Aorta (tissue), 5 donors: Measurements from ENCODE around the gene GHRL. TPM values are rescaled to one million over a fixed set of nuclear protein-coding genes. Genes with fewer than 3 reads are reported as not detected.
A peak's percentile ranks its signal among the peaks of the same experiment; 100 is the strongest.
"Not testable (repeated sequence)": the region's sequence is repeated elsewhere in the genome, so short reads cannot be mapped to it uniquely, and the experiment has no call there.

Experiments used
- ATAC-seq: fragments of 200-7000 bp; cut with Tn5 transposase; one replicate; pipeline ENCODE4 v1.9.1; 2022; ENCODE audit warnings: moderate library complexity; ENCODE audit not compliant: low FRiP score
- DNase-seq, 2 donors: peaks; one replicate each; pipeline ENCODE4 v3.0.0-alpha.2; 2020
- H3K27ac ChIP-seq, 2 donors: one replicate each; pipeline ENCODE4 v1.5.1; 2013; ENCODE audit warnings: low read length in 2 of 2, mild to moderate bottlenecking in 2 of 2, moderate library complexity in 2 of 2, control low read depth in 1 of 2, inconsistent platforms in 1 of 2, low read depth in 1 of 2
- H3K27me3 ChIP-seq, 2 donors: one replicate each; pipeline ENCODE4 v1.6.1; 2013; ENCODE audit warnings: control low read depth in 1 of 2, low read length in 1 of 2, mild to moderate bottlenecking in 1 of 2, moderate library complexity in 1 of 2; ENCODE audit not compliant: insufficient read depth in 2 of 2, control insufficient read depth in 1 of 2
- H3K36me3 ChIP-seq, 2 donors: one replicate each; pipeline ENCODE4 v1.6.1; 2013; ENCODE audit warnings: control low read depth in 1 of 2, low read length in 1 of 2, mild to moderate bottlenecking in 1 of 2; ENCODE audit not compliant: insufficient read depth in 2 of 2, control insufficient read depth in 1 of 2
- H3K4me1 ChIP-seq, 2 donors: one replicate each; pipeline ENCODE4 v1.6.1; 2013; ENCODE audit warnings: low read length in 2 of 2, control low read depth in 1 of 2, mild to moderate bottlenecking in 1 of 2, moderate library complexity in 1 of 2; ENCODE audit not compliant: insufficient read depth in 2 of 2, control insufficient read depth in 1 of 2
- H3K4me3 ChIP-seq, 2 donors: one replicate each; pipeline ENCODE4 v1.5.1; 2013; ENCODE audit warnings: low read length in 2 of 2, control low read depth in 1 of 2, mild to moderate bottlenecking in 1 of 2
- H3K9me3 ChIP-seq: one replicate; pipeline ENCODE4 v1.6.1; 2013; ENCODE audit warnings: mild to moderate bottlenecking, low read length; ENCODE audit not compliant: control insufficient read depth
- WGBS, 2 donors: extraction: QIAGEN DNeasy Blood & Tissue Kit; methylation state at CpG; one replicate each; pipeline ENCODE4 v1.1.7; 2013; 5-methylcytosine and 5-hydroxymethylcytosine counted together
- intact Hi-C, 2 donors: fragments of 100-400 bp; cut with DNase I; formaldehyde crosslinking; loops; one replicate each; pipeline versions ENCODE4 v1.14.2 to v1.15.0; 2022
- polyA plus RNA-seq, 2 donors: library from polyadenylated mRNA; stranded (reverse); fragments of 200-250 nt; gene quantifications; one replicate each; pipeline ENCODE4 v1.2.3, GENCODE V29; 2013
- total RNA-seq, 2 donors: library from RNA; stranded (reverse); fragmentation: NEBNext Ultra II Directional; extraction: Animal tissue kit (Norgen Biotek cat#: 25700); gene quantifications; one replicate each; pipeline ENCODE4 v1.2.1, GENCODE V29; 2021
- donor health status: healthy with polysubstance abuse.
- donor health status: Bipolar disorder and iron deficiency.
- donor health status: DM: no; HTN: no; CAD: no.
- donor health status: DM: no; HTN: no; CAD: no.
- donor health status: DM: yes; HTN: yes; CAD: no.

GHRL gene
- total and polyA plus RNA-seq, 4 donors = 0.36 to 1.7 (median 1.6) TPM; not detected in 1

DNA sequence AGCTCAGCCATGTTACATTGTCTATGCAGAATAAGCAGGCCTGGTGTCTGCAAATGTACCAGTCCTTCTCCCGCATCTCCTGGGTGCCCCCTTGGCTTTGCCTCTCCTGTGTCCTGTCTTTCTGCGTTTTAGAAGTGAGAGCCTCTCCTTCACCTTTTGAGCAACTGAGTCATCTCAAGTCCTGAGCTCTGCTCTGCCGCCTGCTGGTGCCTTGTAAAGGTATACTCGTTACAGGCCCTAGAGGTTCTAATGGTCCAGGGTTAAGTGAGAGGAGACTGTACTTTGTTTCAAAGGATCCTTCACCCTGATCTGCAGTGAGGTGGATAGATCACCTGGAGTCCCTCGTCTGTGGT, 12.6 kb downstream of the GHRL start:
- no peaks in the 10 kb centered on the region for H3K4me1 ChIP-seq
- H3K27ac ChIP-seq = no peak overlapping the region
- WGBS, 2 donors = 79 to 82% methylated on average over 5 of the region's 5 CpGs
- H3K27me3 ChIP-seq = no peaks in the 10 kb centered on the region
- no peak overlapping the region for H3K4me3 ChIP-seq
- H3K9me3 ChIP-seq = no peaks in the 10 kb centered on the region
- no peak for ATAC-seq
- DNase-seq = no peak
- intact Hi-C loops = no loop called here
- H3K36me3 ChIP-seq = peaks cover 0 to 9% of the 10 kb centered on the region in 2 donors

DNA sequence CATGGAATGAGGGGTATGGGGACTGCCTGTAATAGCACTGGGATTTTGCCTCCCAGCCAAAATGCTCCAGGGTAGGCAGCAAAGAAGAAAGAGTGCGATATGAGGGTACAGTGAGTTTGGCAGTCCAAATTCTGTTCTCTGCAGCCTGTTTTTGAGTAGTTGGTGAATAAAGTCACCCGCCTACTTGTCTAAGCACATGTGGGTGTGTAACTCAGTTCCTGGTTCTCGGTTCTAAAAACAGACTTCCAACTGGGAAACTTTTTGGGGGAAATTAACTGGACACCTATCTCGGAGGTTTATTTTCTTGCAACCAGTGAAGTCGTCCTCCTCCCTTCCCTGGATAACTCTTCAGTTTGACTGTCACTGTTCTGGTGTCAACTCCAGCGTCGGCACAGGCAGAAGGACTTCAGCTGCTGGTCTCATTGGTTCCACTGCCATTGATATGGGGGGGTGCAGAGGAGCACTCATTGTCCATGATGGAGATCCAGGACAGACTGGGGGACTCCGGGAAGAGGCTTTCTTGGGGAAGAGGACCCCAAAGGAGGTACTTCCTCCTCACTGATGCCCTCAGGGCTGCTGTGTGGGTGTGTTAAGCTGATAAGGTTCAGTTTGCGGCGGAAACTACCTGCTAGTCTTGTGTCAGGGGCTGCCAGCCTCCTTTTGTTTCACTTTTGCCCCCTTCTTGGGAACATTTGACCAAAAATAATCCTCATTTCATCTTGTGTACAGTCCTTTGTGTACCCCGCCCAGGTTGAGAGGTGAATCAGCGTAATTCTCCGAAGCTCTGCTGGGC, 13.2 kb downstream of the GHRL start:
- Histone ChIP-seq H3K4me1 (no peaks in the 10 kb centered on the region), H3K9me3 (no peaks in the 10 kb centered on the region), H3K27ac (no peak overlapping the region), H3K27me3 (no peaks in the 10 kb centered on the region), H3K36me3 (peaks cover 0 to 9% of the 10 kb centered on the region in 2 donors), H3K4me3 (no peak overlapping the region)
- WGBS, 2 donors = 88 to 89% methylated on average over 13 of the region's 13 CpGs
- DNase-seq = peak in 1 of 2 donors; percentile 9
- ATAC-seq = no peak
- intact Hi-C loops = no loop called here

DNA sequence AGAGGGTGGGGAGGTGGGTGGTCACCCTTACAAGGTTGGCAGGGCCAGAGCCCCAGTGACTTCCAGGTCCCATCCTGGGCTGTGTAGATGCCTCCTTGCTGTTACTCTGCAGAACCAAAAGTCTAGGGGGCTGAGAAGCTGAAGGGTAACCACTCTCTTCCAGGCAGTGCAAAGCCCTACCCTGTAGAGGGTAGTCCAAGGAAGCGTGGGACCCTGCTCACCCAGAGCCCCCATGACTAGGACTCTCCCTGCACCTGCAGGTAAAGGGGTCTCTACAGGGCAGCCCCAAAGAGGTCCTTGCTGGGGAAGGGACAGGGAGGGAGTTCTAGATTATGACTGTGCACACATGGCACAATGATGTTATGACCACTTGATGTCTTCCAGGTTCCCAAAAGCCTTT, 14.2 kb downstream of the GHRL start:
- Histone ChIP-seq H3K9me3 (no peaks in the 10 kb centered on the region), H3K36me3 (peaks cover 0 to 9% of the 10 kb centered on the region in 2 donors), H3K27ac (no peak overlapping the region), H3K27me3 (no peaks in the 10 kb centered on the region), H3K4me1 (no peaks in the 10 kb centered on the region), H3K4me3 (no peak overlapping the region)
- no peak for ATAC-seq
- peak in 1 of 2 donors; percentile 16 for DNase-seq
- intact Hi-C loops = no loop called here
- WGBS, 2 donors = 94 to 100% methylated on average over 1 of the region's 1 CpG

DNA sequence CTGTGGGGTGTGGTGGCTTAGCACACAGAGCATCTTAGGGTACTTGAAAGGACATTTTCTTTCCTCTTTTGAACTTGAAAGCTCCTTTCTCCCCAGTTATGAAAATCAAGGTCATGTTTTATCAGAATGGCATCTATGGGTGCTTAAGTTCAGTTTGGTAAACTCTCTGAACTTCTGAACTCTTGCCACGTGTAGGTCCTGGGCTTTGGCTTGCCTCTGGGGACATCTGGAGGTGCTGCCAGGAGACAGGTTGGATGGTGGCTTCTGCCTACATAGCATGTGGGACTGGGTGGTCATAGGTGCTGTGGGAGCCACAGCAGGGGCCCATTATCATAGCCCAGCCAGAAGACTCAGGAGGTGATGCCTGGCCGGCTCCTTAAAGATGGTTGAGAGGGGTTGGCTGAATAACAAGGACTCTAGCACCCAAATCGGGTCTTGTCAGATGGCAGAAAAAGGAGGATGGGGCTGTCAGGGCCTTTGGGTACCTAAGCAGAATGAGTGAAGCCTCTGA, 15.6 kb downstream of the GHRL start:
- no peak overlapping the region for H3K4me3 ChIP-seq
- intact Hi-C loops = no loop called here
- H3K27ac ChIP-seq = no peak overlapping the region
- no peaks in the 10 kb centered on the region for H3K27me3 ChIP-seq
- H3K9me3 ChIP-seq = no peaks in the 10 kb centered on the region
- 78 to 80% methylated on average over 3 of the region's 3 CpGs for WGBS, 2 donors
- DNase-seq (peak in 1 of 2 donors; percentile 16), ATAC-seq (no peak)
- H3K4me1 ChIP-seq = no peaks in the 10 kb centered on the region
- H3K36me3 ChIP-seq = peaks cover 0 to 9% of the 10 kb centered on the region in 2 donors

DNA sequence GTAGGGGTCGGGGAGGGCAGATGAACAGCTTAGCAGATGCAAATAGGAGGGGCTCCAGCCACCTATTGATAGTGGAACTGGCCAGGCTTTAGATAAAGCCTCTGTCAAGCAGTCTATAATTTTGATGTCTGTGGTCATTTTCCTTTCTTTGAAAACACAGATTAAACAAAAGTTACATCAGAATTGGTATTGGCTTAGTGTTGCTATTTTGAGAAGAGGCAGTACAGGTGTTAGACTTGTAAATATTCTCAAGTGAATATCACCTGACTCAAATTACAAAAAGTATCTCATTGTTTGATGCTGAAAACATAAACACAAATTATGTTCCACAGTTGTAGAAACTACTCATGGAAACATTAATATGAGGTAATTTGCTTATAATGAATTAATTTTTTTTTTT, 18.1 kb downstream of the GHRL start:
- ATAC-seq (no peak), DNase-seq (no peak)
- intact Hi-C loops = no loop called here
- Histone ChIP-seq H3K27me3 (no peaks in the 10 kb centered on the region), H3K4me1 (no peaks in the 10 kb centered on the region), H3K27ac (no peak overlapping the region), H3K9me3 (no peaks in the 10 kb centered on the region), H3K4me3 (no peak overlapping the region), H3K36me3 (peaks cover 0 to 14% of the 10 kb centered on the region in 2 donors)
- WGBS, 2 donors = 77 to 78% methylated on average over 1 of the region's 1 CpG

DNA sequence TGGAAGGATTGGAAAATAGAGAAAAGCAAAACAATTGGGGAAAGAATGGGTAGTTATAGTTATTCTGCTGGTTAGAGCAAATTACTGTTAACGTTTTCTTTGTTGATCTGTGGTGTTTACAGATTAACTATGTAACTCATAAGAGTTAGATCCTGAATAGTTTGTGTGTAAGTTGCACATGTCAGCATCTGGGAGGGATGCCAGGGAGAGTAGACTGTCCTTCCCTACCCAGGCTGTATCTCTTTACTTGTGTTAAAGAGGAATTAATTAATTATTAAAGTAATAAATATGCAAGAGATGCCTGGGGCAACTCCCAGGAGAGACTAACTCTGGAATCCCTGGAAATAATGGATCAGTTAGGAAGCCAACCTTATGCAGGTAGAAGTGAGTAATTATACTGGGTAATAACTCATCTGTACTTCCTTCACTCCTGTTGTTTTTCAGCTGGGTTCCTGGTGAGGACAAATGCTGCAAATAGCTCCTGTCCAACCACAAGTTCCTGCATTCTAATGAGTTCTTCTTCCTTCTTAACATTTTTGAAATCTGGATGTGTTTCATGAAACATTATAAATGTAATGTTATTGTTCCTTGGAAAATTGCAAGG, 18.9 kb downstream of the GHRL start:
- H3K4me3 ChIP-seq = no peak overlapping the region
- peaks cover 0 to 16% of the 10 kb centered on the region in 2 donors for H3K36me3 ChIP-seq
- peak in 1 of 2 donors; percentile 9 for DNase-seq
- no peaks in the 10 kb centered on the region for H3K9me3 ChIP-seq
- WGBS, 2 donors = 56 to 63% methylated on average over 1 of the region's 1 CpG
- H3K27me3 ChIP-seq = no peaks in the 10 kb centered on the region
- no peaks in the 10 kb centered on the region for H3K4me1 ChIP-seq
- no peak overlapping the region for H3K27ac ChIP-seq
- intact Hi-C loops = no loop called here
- no peak for ATAC-seq

DNA sequence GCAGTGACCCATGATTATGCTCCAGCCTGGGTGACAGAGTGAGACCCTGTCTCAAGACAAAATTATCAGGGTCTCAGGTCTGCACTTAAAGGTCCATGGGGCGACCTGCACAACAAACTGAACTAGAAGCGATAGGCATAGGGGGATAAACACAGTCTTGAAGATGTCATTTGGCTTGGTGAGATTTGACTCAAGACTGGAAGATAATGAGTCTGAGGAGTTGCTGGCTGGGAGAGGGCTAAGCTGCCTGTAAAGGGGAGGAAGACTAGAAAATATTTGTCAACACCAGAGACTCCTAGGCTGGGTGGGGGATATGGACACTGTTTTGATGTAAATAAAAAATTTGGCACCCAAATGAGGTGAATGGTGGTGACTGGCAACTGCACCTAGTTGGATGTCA, 19.8 kb downstream of the GHRL start:
- ATAC-seq (no peak), DNase-seq (no peak)
- Histone ChIP-seq H3K4me1 (no peaks in the 10 kb centered on the region), H3K27me3 (no peaks in the 10 kb centered on the region), H3K4me3 (no peak overlapping the region), H3K9me3 (no peaks in the 10 kb centered on the region), H3K36me3 (peaks cover 0 to 12% of the 10 kb centered on the region in 2 donors), H3K27ac (no peak overlapping the region)
- 86 to 92% methylated on average over 2 of the region's 2 CpGs for WGBS, 2 donors
- intact Hi-C loops = no loop called here

DNA sequence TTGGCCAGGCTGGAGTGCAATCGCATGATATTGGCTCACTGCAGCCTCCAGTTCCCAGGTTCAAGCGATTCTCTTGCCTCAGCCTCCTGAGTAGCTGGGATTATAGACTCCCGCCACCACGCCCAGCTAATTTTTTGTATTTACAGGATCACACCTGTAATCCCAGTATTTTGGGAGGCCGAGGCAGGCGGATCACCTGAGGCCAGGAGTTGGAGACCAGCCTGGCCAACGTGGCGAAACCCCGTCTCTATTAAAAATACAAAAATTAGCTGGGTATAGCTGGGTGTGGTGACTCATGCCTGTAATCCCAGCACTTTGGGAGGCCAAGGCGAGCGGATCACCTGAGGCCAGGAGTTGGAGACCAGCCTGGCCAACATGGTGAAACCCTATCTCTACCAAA, 20.3 kb downstream of the GHRL start:
- H3K9me3 ChIP-seq, H3K4me3 ChIP-seq, H3K4me1 ChIP-seq, intact Hi-C loops, H3K27ac ChIP-seq, H3K27me3 ChIP-seq, ATAC-seq: not testable (repeated sequence)
- H3K36me3 ChIP-seq = peaks cover 0 to 12% of the 10 kb centered on the region in 2 donors
- peak in 1 of 2 donors; percentile 11 for DNase-seq
- 92 to 96% methylated on average over 11 of the region's 11 CpGs for WGBS, 2 donors

DNA sequence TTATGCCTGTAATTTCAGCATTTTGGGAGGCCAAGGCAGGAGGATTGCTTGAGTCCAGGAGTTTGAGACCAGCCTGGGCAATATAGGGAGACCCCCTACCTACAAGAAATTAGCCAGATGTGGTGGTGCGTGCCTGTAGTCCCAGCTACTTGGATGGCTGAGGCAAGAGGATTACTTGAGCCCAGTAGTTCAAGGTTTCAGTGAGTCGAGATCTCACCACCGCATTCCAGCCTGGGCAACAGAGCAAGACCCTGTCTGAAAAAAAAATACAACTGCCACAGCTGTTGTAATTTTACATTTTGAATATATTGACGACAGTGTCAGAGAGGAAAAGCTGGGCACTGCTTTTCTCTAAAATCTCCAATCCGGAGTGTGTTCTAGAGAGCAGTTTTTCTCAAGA, 23.3 kb downstream of the GHRL start:
- H3K36me3 ChIP-seq = peaks cover 0 to 11% of the 10 kb centered on the region in 2 donors
- intact Hi-C loops = no loop called here
- no peaks in the 10 kb centered on the region for H3K4me1 ChIP-seq
- no peak overlapping the region for H3K27ac ChIP-seq
- no peaks in the 10 kb centered on the region for H3K27me3 ChIP-seq
- DNase-seq (peak in 1 of 2 donors; percentile 17), ATAC-seq (no peak)
- no peaks in the 10 kb centered on the region for H3K9me3 ChIP-seq
- WGBS, 2 donors = 96 to 97% methylated on average over 5 of the region's 5 CpGs
- no peak overlapping the region for H3K4me3 ChIP-seq
